Mucosa of descending colon (tissue), 3 donors: ENCODE results near the gene NATD1. TPM values are rescaled to one million over a fixed set of nuclear protein-coding genes. Genes with fewer than 3 reads are reported as not detected.

Source experiments
- ATAC-seq: fragments of 200-7000 bp; cut with Tn5 transposase; one replicate; pipeline ENCODE4 v1.9.1; 2020; ENCODE audit warnings: mild to moderate bottlenecking, moderate library complexity
- DNase-seq, 3 donors: peaks; one replicate each; pipeline ENCODE4 v3.0.0-alpha.2; 2020
- H3K36me3 ChIP-seq: fragments of 200-600 bp; one replicate; pipeline ENCODE4 v1.8.0; 2021; ENCODE audit warnings: low read depth, mild to moderate bottlenecking
- H3K4me1 ChIP-seq: fragments of 200-600 bp; one replicate; pipeline ENCODE4 v1.8.0; 2021; ENCODE audit warnings: low read depth, mild to moderate bottlenecking
- H3K4me3 ChIP-seq: fragments of 200-600 bp; one replicate; pipeline ENCODE4 v1.8.0; 2021; ENCODE audit warnings: mild to moderate bottlenecking
- H3K9me3 ChIP-seq: fragments of 200-600 bp; one replicate; pipeline ENCODE4 v1.8.0; 2021; ENCODE audit warnings: mild to moderate bottlenecking
- intact Hi-C, 2 donors: fragments of 100-400 bp; cut with DNase I in 1 of 2; cut with micrococcal nuclease in 1 of 2; formaldehyde crosslinking; loops; one replicate each; pipeline versions ENCODE4 v1.11.0 to v1.11.1; 2022; cut with DNase I, micrococcal nuclease
- total RNA-seq, 3 donors: library from RNA; stranded (reverse); fragmentation: NEBNext Ultra II Directional in 2 of 3; extraction: Animal tissue kit (Norgen Biotek cat#: 25700) in 2 of 3; gene quantifications; one replicate each; pipeline versions ENCODE4 v1.2.1 to v1.2.4, GENCODE V29; 2021 to 2023
- TF ChIP-seq, protein P1 (sequence below): fragments of 200-600 bp; IDR thresholded peaks from one replicate; pipeline ENCODE4 v1.8.0; 2022; ENCODE audit warnings: antibody characterized with exemption, mild to moderate bottlenecking
- donor health status: DM: no; HTN: no; CAD: no; lungs with moderate emphysema.
- donor health status: DM: no; HTN: no; CAD: no.
- donor health status: DM: no; HTN: yes; CAD: no.

Gene NATD1
- total RNA-seq, 3 donors from 2014 or later: 3.9 to 11.1 (median 7.2) TPM

DNA sequence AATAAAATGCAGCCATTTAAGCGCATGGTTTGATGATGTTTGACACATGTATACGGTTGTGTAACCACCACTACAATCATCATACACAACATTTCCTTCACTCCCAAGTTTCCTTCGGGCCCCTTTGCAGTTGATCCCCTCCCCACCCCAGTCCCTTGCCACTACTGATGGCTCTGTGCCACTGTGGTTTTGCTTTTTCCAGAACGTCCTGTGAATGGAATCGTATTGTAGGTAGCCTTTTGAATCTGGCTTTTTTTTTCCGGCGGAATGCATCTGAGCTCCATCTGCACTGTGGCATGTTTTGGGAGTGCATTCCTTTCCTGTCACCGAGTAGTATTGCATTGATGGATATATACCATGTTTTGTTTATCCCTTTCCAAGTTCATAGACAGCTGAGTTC is 16.2 kb upstream of the NATD1 start:
- H3K9me3 ChIP-seq: no peaks in the 10 kb centered on the region
- H3K36me3 ChIP-seq: no peaks in the 10 kb centered on the region
- no peaks in the 10 kb centered on the region for H3K4me1 ChIP-seq
- no peak for ATAC-seq
- H3K4me3 ChIP-seq: no peak overlapping the region
- no peak for DNase-seq
- TF ChIP-seq, protein P1, sequence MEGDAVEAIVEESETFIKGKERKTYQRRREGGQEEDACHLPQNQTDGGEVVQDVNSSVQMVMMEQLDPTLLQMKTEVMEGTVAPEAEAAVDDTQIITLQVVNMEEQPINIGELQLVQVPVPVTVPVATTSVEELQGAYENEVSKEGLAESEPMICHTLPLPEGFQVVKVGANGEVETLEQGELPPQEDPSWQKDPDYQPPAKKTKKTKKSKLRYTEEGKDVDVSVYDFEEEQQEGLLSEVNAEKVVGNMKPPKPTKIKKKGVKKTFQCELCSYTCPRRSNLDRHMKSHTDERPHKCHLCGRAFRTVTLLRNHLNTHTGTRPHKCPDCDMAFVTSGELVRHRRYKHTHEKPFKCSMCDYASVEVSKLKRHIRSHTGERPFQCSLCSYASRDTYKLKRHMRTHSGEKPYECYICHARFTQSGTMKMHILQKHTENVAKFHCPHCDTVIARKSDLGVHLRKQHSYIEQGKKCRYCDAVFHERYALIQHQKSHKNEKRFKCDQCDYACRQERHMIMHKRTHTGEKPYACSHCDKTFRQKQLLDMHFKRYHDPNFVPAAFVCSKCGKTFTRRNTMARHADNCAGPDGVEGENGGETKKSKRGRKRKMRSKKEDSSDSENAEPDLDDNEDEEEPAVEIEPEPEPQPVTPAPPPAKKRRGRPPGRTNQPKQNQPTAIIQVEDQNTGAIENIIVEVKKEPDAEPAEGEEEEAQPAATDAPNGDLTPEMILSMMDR: no peak
- intact Hi-C loops: loop anchor here in 1 of 2 donors (10.0 kb wide), 1 partner anchor 245 kb away; no protein-coding TSS in a partner anchor

DNA sequence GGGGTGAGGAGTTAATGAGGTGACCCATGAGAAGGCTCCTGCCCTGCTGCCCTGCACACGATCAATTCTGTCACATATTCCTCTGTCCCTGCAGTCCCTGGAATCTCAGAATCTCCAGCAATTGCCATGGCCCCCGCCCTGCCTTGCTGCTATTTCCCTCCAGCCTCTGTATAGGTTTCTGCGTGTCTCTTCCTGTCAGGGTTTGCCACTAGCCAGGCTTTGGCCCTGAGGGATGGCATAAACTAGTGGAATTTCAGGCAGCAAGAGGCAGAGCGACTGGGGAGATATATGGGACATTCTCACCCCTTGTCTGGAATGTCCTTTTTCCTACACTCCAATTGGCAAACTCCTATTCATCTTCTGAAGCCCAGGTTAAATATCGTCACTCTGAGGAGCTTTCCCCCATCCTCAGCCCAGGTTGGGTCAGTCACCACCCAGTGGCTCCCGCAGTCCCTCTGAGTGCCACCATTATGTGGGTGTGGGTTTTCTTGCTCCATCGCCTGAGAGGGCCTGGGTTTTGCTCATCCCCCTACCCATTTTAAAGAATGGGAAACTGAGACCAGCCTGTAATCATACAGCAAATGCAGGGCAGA is 15.5 kb upstream of the NATD1 start:
- intact Hi-C loops: loop anchor here in 1 of 2 donors (10.0 kb wide), 1 partner anchor 246 kb away; no protein-coding TSS in a partner anchor
- H3K9me3 ChIP-seq: no peaks in the 10 kb centered on the region
- ATAC-seq: no peak
- no peaks in the 10 kb centered on the region for H3K4me1 ChIP-seq
- no peak overlapping the region for H3K4me3 ChIP-seq
- DNase-seq: no peak
- H3K36me3 ChIP-seq: no peaks in the 10 kb centered on the region
- TF ChIP-seq, protein P1: no peak

DNA sequence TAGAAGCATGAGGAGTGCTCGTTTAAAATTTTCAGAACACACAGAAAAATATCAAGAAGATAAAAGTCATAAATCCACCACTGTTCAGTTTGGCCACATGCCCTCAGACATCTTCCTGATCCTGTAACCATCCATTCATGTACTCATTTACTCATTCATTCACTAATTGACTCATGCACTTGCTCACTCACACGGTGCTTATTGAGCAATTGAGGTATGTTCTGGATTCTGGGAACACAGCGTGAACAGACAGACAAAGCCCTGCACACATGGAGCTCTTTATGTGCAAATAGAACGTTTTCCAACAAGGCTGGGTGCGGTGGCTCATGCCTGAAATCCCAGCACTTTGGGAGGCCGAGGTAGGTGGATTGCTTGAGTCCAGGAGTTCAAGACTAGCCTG is 10.2 kb upstream of the NATD1 start:
- peak in 1 of 3 donors; percentile 5 for DNase-seq
- H3K4me1 ChIP-seq: no peaks in the 10 kb centered on the region
- TF ChIP-seq, protein P1: no peak
- no peak overlapping the region for H3K4me3 ChIP-seq
- intact Hi-C loops: loop anchor here in 1 of 2 donors (10.0 kb wide), 1 partner anchor 251 kb away; no protein-coding TSS in a partner anchor
- no peaks in the 10 kb centered on the region for H3K36me3 ChIP-seq
- ATAC-seq: no peak
- H3K9me3 ChIP-seq: no peaks in the 10 kb centered on the region

DNA sequence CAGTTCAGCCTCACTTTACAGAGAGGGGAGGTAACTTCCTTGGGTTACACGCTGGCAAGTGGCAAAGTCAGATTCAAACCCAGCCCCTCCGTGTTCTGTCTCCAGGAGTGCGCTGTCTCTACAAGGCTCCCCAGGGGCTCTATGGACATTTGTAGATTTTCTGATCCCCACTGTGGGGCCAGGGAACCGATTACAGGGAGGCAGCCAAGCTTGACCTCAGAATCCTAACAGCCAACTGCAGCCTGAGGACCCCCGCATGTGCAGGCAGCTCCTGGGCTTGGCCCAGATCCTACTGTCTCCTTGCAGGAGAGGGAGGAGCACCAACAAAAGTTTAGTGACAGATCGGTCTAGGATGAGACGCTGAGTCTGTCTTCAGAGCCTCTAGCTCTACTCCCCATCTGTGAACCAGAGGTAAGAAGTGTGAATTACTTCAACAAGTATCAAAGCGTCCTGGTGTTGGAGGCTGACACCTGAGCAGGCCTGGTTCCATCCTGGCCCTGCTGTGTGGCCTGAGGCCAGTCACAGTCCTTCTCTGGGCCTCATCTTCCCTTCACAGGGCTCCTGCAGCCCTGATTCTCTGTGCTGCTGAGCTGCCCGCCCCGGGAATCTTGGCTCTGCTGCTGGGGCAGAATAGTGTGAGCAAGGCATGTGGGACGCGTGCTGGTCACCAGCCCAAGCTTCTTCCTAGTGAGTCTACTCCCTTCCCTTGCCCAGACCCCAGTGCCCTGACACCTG is 9.2 kb upstream of the NATD1 start:
- no peaks in the 10 kb centered on the region for H3K4me1 ChIP-seq
- H3K36me3 ChIP-seq: no peaks in the 10 kb centered on the region
- TF ChIP-seq, protein P1: no peak
- H3K9me3 ChIP-seq: no peaks in the 10 kb centered on the region
- intact Hi-C loops: loop anchor here in 1 of 2 donors (10.0 kb wide), 1 partner anchor 252 kb away; no protein-coding TSS in a partner anchor
- ATAC-seq (no peak), DNase-seq (no peak)
- no peak overlapping the region for H3K4me3 ChIP-seq

DNA sequence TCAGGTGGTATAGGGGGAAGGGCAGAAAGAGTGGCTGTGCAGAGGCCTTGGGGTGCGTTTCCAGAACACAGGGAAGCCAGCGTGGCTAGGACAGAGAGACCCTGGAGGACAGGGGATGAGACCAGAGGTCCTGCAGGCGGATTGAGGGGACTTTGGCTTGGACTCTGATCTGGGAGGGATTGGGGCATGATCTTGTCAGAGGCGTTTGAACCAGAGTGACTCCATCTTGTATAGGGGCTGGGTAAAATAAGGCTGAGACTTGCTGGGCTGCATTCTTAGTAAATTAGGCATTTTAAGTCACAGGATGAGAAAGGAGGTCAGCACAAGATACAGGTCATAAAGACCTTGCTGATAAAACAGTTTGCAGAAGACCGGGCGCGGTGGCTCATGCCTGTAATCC is 5.4 kb upstream of the NATD1 start:
- TF ChIP-seq, protein P1: no peak
- no peak for ATAC-seq
- intact Hi-C loops: no loop called here

More for the DNA sequence above, 5.4 kb upstream of the NATD1 start:
- Histone ChIP-seq H3K9me3 (no peaks in the 10 kb centered on the region), H3K4me1 (peaks cover 4% of the 10 kb centered on the region), H3K4me3 (no peak overlapping the region), H3K36me3 (no peaks in the 10 kb centered on the region)
- DNase-seq: no peak
